NCI-H1930 (cell line): ENCODE results near the gene SIRT3.
A peak's percentile ranks its signal among the peaks of the same experiment; 100 is the strongest.

ENCODE experiments used
- DNase-seq, 2 experiments: peaks; one replicate each; lab custom pipeline; 2025; lab: John Stamatoyannopoulos, UW

SIRT3 gene

GRCh38 chr11:235997-236773 is at the start of gene SIRT3:
Gene SIRT3, minus strand, starts transcription at chr11:236342. Its CDS starts 14 bp downstream, at chr11:236328.
- peak; percentile 81 to 82 for DNase-seq

GRCh38 chr11:285894-286220 is 49.7 kb upstream of the SIRT3 start:
- no peak for DNase-seq

- no peak for DNase-seq
These were observed 49.1 kb upstream of the SIRT3 start for GRCh38 chr11:285021-285893.

GRCh38 chr11:284105-285020 is 48.2 kb upstream of the SIRT3 start:
- no peak for DNase-seq

GRCh38 chr11:283405-284104 is 47.4 kb upstream of the SIRT3 start:
- DNase-seq, result no peak

GRCh38 chr11:282630-283360 is 46.7 kb upstream of the SIRT3 start:
- no peak for DNase-seq

GRCh38 chr11:282171-282570 is 46.0 kb upstream of the SIRT3 start:
- DNase-seq, result no peak

GRCh38 chr11:281486-282161 is 45.5 kb upstream of the SIRT3 start:
- no peak for DNase-seq

- no peak for DNase-seq
These were observed 44.8 kb upstream of the SIRT3 start for GRCh38 chr11:280706-281485.

GRCh38 chr11:279966-280705 is 44.0 kb upstream of the SIRT3 start:
- DNase-seq, result no peak

GRCh38 chr11:279040-279965 is 43.2 kb upstream of the SIRT3 start:
- DNase-seq, result no peak

GRCh38 chr11:278001-278951 is 42.1 kb upstream of the SIRT3 start, which contains the start of gene NLRP6:
Gene NLRP6, plus strand, starts transcription at chr11:278407. Its CDS starts 163 bp downstream, at chr11:278570.
- DNase-seq, result no peak

- no peak for DNase-seq
These were observed 40.1 kb upstream of the SIRT3 start for GRCh38 chr11:276219-276618.

GRCh38 chr11:272931-273198 is 36.7 kb upstream of the SIRT3 start:
- DNase-seq, result no peak

- no peak for DNase-seq
These were observed 36.2 kb upstream of the SIRT3 start for GRCh38 chr11:272195-272930.

- no peak for DNase-seq
These were observed 35.2 kb upstream of the SIRT3 start for GRCh38 chr11:271319-271715.
